Activated CD4-positive, alpha-beta T cell treated with anti-CD3 and anti-CD28 coated beads, Interleukin-2, amount 10 ng/mL, durations not matched to agents 24 days and 14 days (primary cell): Measurements from ENCODE around the gene PLCB1. TPM values are rescaled to one million over a fixed set of nuclear protein-coding genes. Genes with fewer than 3 reads are reported as not detected.

ENCODE experiments used
- DNase-seq: peaks from one replicate; pipeline ENCODE4 v3.0.0; 2022
- H3K27ac Mint-ChIP-seq: one replicate; pipeline ENCODE4 v1.8.0; 2022; ENCODE audit warnings: mild to moderate bottlenecking, mixed read lengths
- H3K27me3 Mint-ChIP-seq: one replicate; pipeline ENCODE4 v1.8.0; 2022; ENCODE audit warnings: mixed read lengths
- H3K36me3 Mint-ChIP-seq: one replicate; pipeline ENCODE4 v1.8.0; 2022; ENCODE audit warnings: low read depth, mild to moderate bottlenecking, mixed read lengths
- H3K4me1 Mint-ChIP-seq: one replicate; pipeline ENCODE4 v1.8.0; 2021; ENCODE audit warnings: mixed read lengths
- H3K4me3 Mint-ChIP-seq: one replicate; pipeline ENCODE4 v1.8.0; 2022; ENCODE audit warnings: mild to moderate bottlenecking, moderate library complexity, mixed read lengths
- H3K9me3 Mint-ChIP-seq: one replicate; pipeline ENCODE4 v1.8.0; 2021; ENCODE audit warnings: mixed read lengths
- intact Hi-C: fragments of 100-400 bp; cut with micrococcal nuclease; formaldehyde crosslinking; loops from one replicate; pipeline ENCODE4 v1.15.1; 2023
- total RNA-seq: library from RNA; stranded (reverse); gene quantifications from 2 replicates; pipeline ENCODE4 v1.2.3, GENCODE V29; 2022

PLCB1 gene
- total RNA-seq, 1 donor from 2014 or later: 1.2 TPM

- Mint-ChIP-seq H3K27me3 (no peaks in the 10 kb centered on the region), H3K4me1 (peaks cover 2% of the 10 kb centered on the region), H3K4me3 (no peak overlapping the region), H3K27ac (no peak overlapping the region), H3K9me3 (no peaks in the 10 kb centered on the region), H3K36me3 (no peaks in the 10 kb centered on the region)
- DNase-seq: no peak
- intact Hi-C loops: no loop called here
Observed at GRCh38 chr20:8242066-8242465, 110.0 kb downstream of the PLCB1 start.

GRCh38 chr20:8242827-8243724, 111.0 kb downstream of the PLCB1 start:
- intact Hi-C loops: no loop called here
- Mint-ChIP-seq H3K27ac (no peak overlapping the region), H3K36me3 (no peaks in the 10 kb centered on the region), H3K4me1 (peaks cover 2% of the 10 kb centered on the region), H3K27me3 (no peaks in the 10 kb centered on the region), H3K9me3 (no peaks in the 10 kb centered on the region), H3K4me3 (no peak overlapping the region)
- DNase-seq: no peak

- Mint-ChIP-seq H3K4me3 (no peak overlapping the region), H3K4me1 (peaks cover 2% of the 10 kb centered on the region), H3K9me3 (no peaks in the 10 kb centered on the region)
Observed at GRCh38 chr20:8244637-8245036, 112.6 kb downstream of the PLCB1 start.

GRCh38 chr20:8246153-8246552, 114.1 kb downstream of the PLCB1 start:
- Mint-ChIP-seq H3K36me3 (no peaks in the 10 kb centered on the region), H3K27me3 (no peaks in the 10 kb centered on the region), H3K27ac (no peak overlapping the region), H3K9me3 (no peaks in the 10 kb centered on the region), H3K4me3 (no peak overlapping the region), H3K4me1 (peaks cover 2% of the 10 kb centered on the region)
- intact Hi-C loops: no loop called here
- DNase-seq: no peak

More at GRCh38 chr20:8244637-8245036, 112.6 kb downstream of the PLCB1 start:
- intact Hi-C loops: no loop called here
- no peak for DNase-seq
- Mint-ChIP-seq H3K27ac (no peak overlapping the region), H3K36me3 (no peaks in the 10 kb centered on the region), H3K27me3 (no peaks in the 10 kb centered on the region)

GRCh38 chr20:8246716-8247115, 114.7 kb downstream of the PLCB1 start:
- intact Hi-C loops: no loop called here
- Mint-ChIP-seq H3K9me3 (no peaks in the 10 kb centered on the region), H3K27ac (no peak overlapping the region), H3K27me3 (no peaks in the 10 kb centered on the region), H3K4me3 (no peak overlapping the region), H3K36me3 (no peaks in the 10 kb centered on the region), H3K4me1 (peaks cover 2% of the 10 kb centered on the region)
- no peak for DNase-seq

- no peak overlapping the region for H3K4me3 Mint-ChIP-seq
- intact Hi-C loops: no loop called here
- no peaks in the 10 kb centered on the region for H3K36me3 Mint-ChIP-seq
Observed at GRCh38 chr20:8248051-8248450, 116.0 kb downstream of the PLCB1 start.

GRCh38 chr20:8249634-8250033, 117.6 kb downstream of the PLCB1 start:
- no peak overlapping the region for H3K27ac Mint-ChIP-seq
- H3K36me3 Mint-ChIP-seq: no peaks in the 10 kb centered on the region
- intact Hi-C loops: no loop called here
- no peaks in the 10 kb centered on the region for H3K4me1 Mint-ChIP-seq
- DNase-seq: no peak
- H3K4me3 Mint-ChIP-seq: no peak overlapping the region
- no peaks in the 10 kb centered on the region for H3K9me3 Mint-ChIP-seq
- H3K27me3 Mint-ChIP-seq: no peaks in the 10 kb centered on the region

More at GRCh38 chr20:8248051-8248450, 116.0 kb downstream of the PLCB1 start:
- Mint-ChIP-seq H3K9me3 (no peaks in the 10 kb centered on the region), H3K27ac (no peak overlapping the region), H3K27me3 (no peaks in the 10 kb centered on the region), H3K4me1 (no peaks in the 10 kb centered on the region)
- no peak for DNase-seq

- no peaks in the 10 kb centered on the region for H3K4me1 Mint-ChIP-seq
- no peaks in the 10 kb centered on the region for H3K27me3 Mint-ChIP-seq
- no peak overlapping the region for H3K27ac Mint-ChIP-seq
- no peaks in the 10 kb centered on the region for H3K9me3 Mint-ChIP-seq
- H3K4me3 Mint-ChIP-seq: no peak overlapping the region
- DNase-seq: no peak
- intact Hi-C loops: no loop called here
- H3K36me3 Mint-ChIP-seq: no peaks in the 10 kb centered on the region
Observed at GRCh38 chr20:8250539-8251200, 118.6 kb downstream of the PLCB1 start.

- intact Hi-C loops: no loop called here
- no peaks in the 10 kb centered on the region for H3K27me3 Mint-ChIP-seq
- H3K9me3 Mint-ChIP-seq: no peaks in the 10 kb centered on the region
- no peak for DNase-seq
- no peak overlapping the region for H3K27ac Mint-ChIP-seq
- no peaks in the 10 kb centered on the region for H3K4me1 Mint-ChIP-seq
- H3K36me3 Mint-ChIP-seq: no peaks in the 10 kb centered on the region
- no peak overlapping the region for H3K4me3 Mint-ChIP-seq
Observed at GRCh38 chr20:8251201-8251575, 119.1 kb downstream of the PLCB1 start.

- Mint-ChIP-seq H3K4me3 (no peak overlapping the region), H3K9me3 (no peaks in the 10 kb centered on the region), H3K27me3 (no peaks in the 10 kb centered on the region), H3K36me3 (no peaks in the 10 kb centered on the region), H3K27ac (no peak overlapping the region), H3K4me1 (no peaks in the 10 kb centered on the region)
- intact Hi-C loops: no loop called here
- no peak for DNase-seq
Observed at GRCh38 chr20:8254911-8255582, 123.0 kb downstream of the PLCB1 start.

- H3K4me3 Mint-ChIP-seq: no peak overlapping the region
Observed at GRCh38 chr20:8255945-8256632, 124.0 kb downstream of the PLCB1 start.

GRCh38 chr20:8260837-8261251, 128.8 kb downstream of the PLCB1 start:
- H3K27me3 Mint-ChIP-seq: no peaks in the 10 kb centered on the region
- H3K9me3 Mint-ChIP-seq: no peaks in the 10 kb centered on the region
- intact Hi-C loops: no loop called here
- H3K36me3 Mint-ChIP-seq: no peaks in the 10 kb centered on the region
- H3K4me3 Mint-ChIP-seq: no peak overlapping the region
- H3K27ac Mint-ChIP-seq: no peak overlapping the region
- no peak for DNase-seq
- H3K4me1 Mint-ChIP-seq: no peaks in the 10 kb centered on the region

More at GRCh38 chr20:8255945-8256632, 124.0 kb downstream of the PLCB1 start:
- Mint-ChIP-seq H3K9me3 (no peaks in the 10 kb centered on the region), H3K27ac (no peak overlapping the region), H3K4me1 (no peaks in the 10 kb centered on the region), H3K36me3 (no peaks in the 10 kb centered on the region), H3K27me3 (no peaks in the 10 kb centered on the region)
- intact Hi-C loops: no loop called here
- DNase-seq: no peak

- no peak overlapping the region for H3K27ac Mint-ChIP-seq
Observed at GRCh38 chr20:8262721-8263120, 130.7 kb downstream of the PLCB1 start.

More at GRCh38 chr20:8262721-8263120, 130.7 kb downstream of the PLCB1 start:
- Mint-ChIP-seq H3K9me3 (no peaks in the 10 kb centered on the region), H3K36me3 (no peaks in the 10 kb centered on the region), H3K27me3 (no peaks in the 10 kb centered on the region), H3K4me3 (no peak overlapping the region), H3K4me1 (no peaks in the 10 kb centered on the region)
- DNase-seq: no peak
- intact Hi-C loops: no loop called here
